SK-N-MC (cell line): ENCODE results near the gene PEDS1.
"Not testable (repeated sequence)": the region's sequence is repeated elsewhere in the genome, so short reads cannot be mapped to it uniquely, and the experiment has no call there.

Source experiments
- FOXP2 ChIP-seq: optimal IDR thresholded peaks from 2 replicates; pipeline ENCODE3; 2011; ENCODE audit warnings: mild to moderate bottlenecking, moderate library complexity; ENCODE audit not compliant: insufficient read depth; ENCODE audit errors: extremely low read length, control extremely low read depth
- POLR2AphosphoS5 ChIP-seq: IDR thresholded peaks from 2 replicates; pipeline ENCODE4 v1.6.1; 2012; ENCODE audit warnings: mild to moderate bottlenecking, low read depth, low read length, borderline replicate concordance

- TF ChIP-seq POLR2AphosphoS5, FOXP2: not testable (repeated sequence)
Observed at GRCh38 chr20:50106669-50107068, 46.9 kb downstream of the PEDS1 start.
